PC-9 (cell line): Measurements from ENCODE around the gene EIF2B1.

Source experiments
- CTCF ChIP-seq: fragments of 200-600 bp; sonication (generic); conservative IDR thresholded peaks from 2 replicates; pipeline ENCODE4 v1.6.1; 2017; ENCODE audit warnings: mixed run types, antibody characterized with exemption, mild to moderate bottlenecking, moderate library complexity
- EZH2 ChIP-seq: fragments of 200-600 bp; sonication (generic); IDR thresholded peaks from 2 replicates; pipeline ENCODE4 v1.8.0; 2017; ENCODE audit warnings: antibody characterized with exemption, low read depth

GRCh38 chr12:123571343-123571813, 62.1 kb downstream of the EIF2B1 start:
- TF ChIP-seq CTCF (no peak), EZH2 (no peak)
